HG02623 (cell line): ENCODE measurements around the gene BCAN.
"Not testable (repeated sequence)": the region's sequence is repeated elsewhere in the genome, so short reads cannot be mapped to it uniquely, and the experiment has no call there.

ENCODE experiments used
- ATAC-seq: cut with Tn5 transposase; IDR thresholded peaks from one replicate; pipeline ENCODE4 v1.9.1; 2021; ENCODE audit warnings: moderate library complexity; ENCODE audit not compliant: unreplicated experiment

The BCAN gene

GRCh38 chr1:156616463-156616862 lies 25.5 kb upstream of the BCAN start:
- no peak for ATAC-seq

- no peak for ATAC-seq
Observed at GRCh38 chr1:156618853-156619581, 22.9 kb upstream of the BCAN start, which contains the start of gene HAPLN2. HAPLN2 (plus strand) TSS chr1:156619415; CDS start chr1:156623491, 4,076 bp downstream.

GRCh38 chr1:156619582-156619955 lies 22.3 kb upstream of the BCAN start:
- ATAC-seq: no peak

- no peak for ATAC-seq
Observed at GRCh38 chr1:156622581-156623297, 19.2 kb upstream of the BCAN start.

- ATAC-seq: no peak
Observed at GRCh38 chr1:156623946-156624813, 17.7 kb upstream of the BCAN start.

GRCh38 chr1:156624814-156625435 lies 17.0 kb upstream of the BCAN start:
- no peak for ATAC-seq

- no peak for ATAC-seq
Observed at GRCh38 chr1:156625436-156626078, 16.4 kb upstream of the BCAN start.

GRCh38 chr1:156626079-156626438 lies 15.9 kb upstream of the BCAN start:
- ATAC-seq: no peak

GRCh38 chr1:156627313-156627880 lies 14.5 kb upstream of the BCAN start:
- ATAC-seq: no peak

GRCh38 chr1:156629823-156630449 lies 12.0 kb upstream of the BCAN start:
- ATAC-seq: no peak

GRCh38 chr1:156631152-156631551 lies 10.8 kb upstream of the BCAN start:
- ATAC-seq: not testable (repeated sequence)

- no peak for ATAC-seq
Observed at GRCh38 chr1:156632355-156632754, 9.6 kb upstream of the BCAN start.

GRCh38 chr1:156638189-156638985 lies 3.5 kb upstream of the BCAN start:
- no peak for ATAC-seq

GRCh38 chr1:156639601-156640101 lies 2.3 kb upstream of the BCAN start:
- no peak for ATAC-seq

GRCh38 chr1:156640842-156641706 lies 843 bp upstream of the BCAN start:
- no peak for ATAC-seq

- no peak for ATAC-seq
Observed at GRCh38 chr1:156642265-156643048, 540 bp downstream of the BCAN start.
